ENCODE data around the gene LARGE1.

Gene LARGE1

DNA sequence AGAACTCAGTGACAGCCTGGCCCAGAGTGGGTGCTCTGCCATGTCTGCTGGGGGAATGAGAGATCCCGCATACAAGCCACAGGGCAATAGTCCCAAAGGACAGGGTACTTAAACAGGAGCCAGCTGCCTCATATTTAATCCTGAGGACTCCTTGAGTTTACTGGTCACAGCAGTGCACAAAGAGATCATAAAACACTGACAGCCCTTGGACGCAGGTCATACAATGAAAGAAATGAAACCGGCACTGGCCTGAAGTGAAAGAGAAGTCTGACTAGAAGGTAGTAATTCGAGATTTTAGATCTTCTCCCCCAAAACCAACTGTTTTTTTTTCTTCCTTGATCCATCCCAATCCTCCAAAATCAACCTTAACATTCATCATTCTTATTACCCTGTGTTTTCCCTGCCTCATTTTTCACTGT is 562.3 kb downstream of the LARGE1 start:
- DNase-seq (ENCODE audit: low spot score) = no peak

DNA sequence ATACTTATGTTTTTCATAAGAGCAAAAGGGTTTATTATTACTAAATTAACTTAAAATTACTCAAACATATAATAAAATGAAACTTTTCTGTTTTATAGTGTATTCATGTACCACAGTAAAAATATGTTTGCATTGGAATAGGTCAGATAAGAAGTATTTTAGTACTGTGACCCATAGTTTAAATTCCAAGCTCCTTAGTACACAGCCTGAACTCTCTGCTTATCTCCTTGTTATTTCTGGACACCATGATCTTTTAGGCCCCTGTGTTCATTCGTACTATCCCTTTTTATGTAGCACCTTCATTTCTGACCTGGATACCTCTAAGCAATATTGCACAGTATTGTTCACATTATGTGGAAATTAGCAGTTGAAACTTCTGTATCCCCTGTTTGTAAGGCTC is 565.3 kb downstream of the LARGE1 start:
- DNase-seq (ENCODE audit: low spot score) = no peak

DNA sequence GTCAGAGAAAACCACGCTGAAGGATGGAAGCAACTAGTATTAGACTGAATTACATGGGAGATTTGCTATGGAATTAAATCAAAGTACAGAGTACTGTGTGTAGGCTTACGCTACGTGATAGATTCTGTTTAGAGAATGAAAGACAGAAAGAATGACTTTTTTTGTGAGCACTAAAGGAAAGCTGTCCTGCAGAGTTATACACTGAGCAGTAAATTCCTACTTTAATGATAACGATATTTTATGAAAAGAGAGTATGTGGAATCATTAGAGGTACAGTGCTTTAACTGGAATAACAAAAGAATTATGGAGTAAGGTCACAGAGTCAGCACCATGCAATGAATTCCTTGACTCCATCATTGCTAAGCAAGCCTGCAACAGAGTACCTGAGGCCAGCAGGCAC is 566.8 kb downstream of the LARGE1 start:
- no peak for DNase-seq (ENCODE audit: low spot score)

DNA sequence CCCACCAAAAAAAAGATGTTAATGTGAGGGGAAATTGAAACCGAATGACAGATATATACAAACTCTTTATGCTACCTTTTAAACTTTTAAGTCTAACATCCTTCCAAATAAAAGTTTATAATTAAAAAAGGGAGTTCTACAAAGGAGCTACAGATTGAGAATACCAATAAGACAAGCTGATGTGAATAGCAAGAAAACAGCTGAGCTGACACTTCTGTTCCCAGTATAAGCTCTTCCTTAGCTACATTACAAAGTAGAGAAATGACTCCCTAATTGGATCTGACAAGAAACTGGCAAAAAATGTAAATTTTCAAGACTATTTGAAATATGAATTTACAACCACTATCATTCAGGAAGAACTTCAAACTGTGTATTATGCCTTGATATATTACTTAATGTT is 567.5 kb downstream of the LARGE1 start:
- no peak for DNase-seq (ENCODE audit: low spot score)

DNA sequence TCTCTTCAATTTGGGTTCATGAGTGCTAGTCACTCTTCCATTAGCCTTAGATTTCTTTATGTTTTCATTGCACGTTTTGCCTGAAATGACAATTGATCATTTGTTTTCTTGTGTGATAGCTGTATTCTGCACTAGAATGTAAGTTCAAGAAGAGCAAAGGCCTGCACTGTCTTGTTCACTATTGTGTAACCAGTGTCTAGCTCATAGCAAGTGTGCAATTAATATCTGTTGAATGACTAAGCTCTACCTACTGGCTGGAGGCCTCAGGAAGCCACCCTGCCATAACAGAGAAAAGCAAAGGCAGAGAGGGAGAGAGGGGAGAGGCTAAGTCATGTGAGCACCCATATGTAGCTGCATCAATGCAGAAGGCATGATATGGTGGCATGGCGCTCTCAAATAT is 569.3 kb downstream of the LARGE1 start:
- DNase-seq (ENCODE audit: low spot score) = no peak

GRCh38 chr22:33350491-33350890 is 569.8 kb downstream of the LARGE1 start:
- no peak for DNase-seq (ENCODE audit: low spot score)

GRCh38 chr22:33347002-33347401 is 573.3 kb downstream of the LARGE1 start:
- DNase-seq (ENCODE audit: low spot score) = no peak

GRCh38 chr22:33341611-33342010 is 578.7 kb downstream of the LARGE1 start:
- DNase-seq (ENCODE audit: low spot score) = no peak

DNA sequence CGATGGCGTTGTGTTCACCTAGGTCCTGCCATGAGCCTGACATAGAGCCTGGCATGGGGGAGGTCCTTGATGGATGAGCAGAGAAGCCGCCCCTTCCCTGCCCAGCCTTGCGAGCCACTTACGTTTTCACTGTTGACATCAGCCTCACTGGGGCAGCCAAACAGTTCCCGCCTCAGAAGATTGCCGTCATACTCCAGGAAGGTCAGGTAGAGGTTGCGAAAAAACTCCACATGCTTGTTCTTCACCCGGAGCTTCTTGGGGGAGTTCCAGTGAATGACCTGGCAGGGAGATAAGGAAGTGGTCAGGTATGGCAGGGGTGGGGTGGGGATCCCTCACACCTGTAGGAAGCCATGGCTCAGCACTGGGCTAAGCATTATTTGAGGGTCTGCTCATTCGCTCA is 582.8 kb downstream of the LARGE1 start:
- DNase-seq (ENCODE audit: low spot score) = no peak

GRCh38 chr22:33335611-33336279 is 584.5 kb downstream of the LARGE1 start:
- no peak for DNase-seq (ENCODE audit: low spot score)

- no peak for DNase-seq (ENCODE audit: low spot score)
These were observed 587.7 kb downstream of the LARGE1 start for GRCh38 chr22:33332538-33332937.

GRCh38 chr22:33331017-33331416 is 589.3 kb downstream of the LARGE1 start:
- no peak for DNase-seq (ENCODE audit: low spot score)

- DNase-seq (ENCODE audit: low spot score) = no peak
These were observed 589.7 kb downstream of the LARGE1 start for GRCh38 chr22:33330534-33330933.

GRCh38 chr22:33329398-33329797 is 590.9 kb downstream of the LARGE1 start:
- no peak for DNase-seq (ENCODE audit: low spot score)

- no peak for DNase-seq (ENCODE audit: low spot score)
These were observed 591.4 kb downstream of the LARGE1 start for GRCh38 chr22:33328789-33329296.

- DNase-seq (ENCODE audit: low spot score) = no peak
These were observed 592.9 kb downstream of the LARGE1 start for GRCh38 chr22:33327348-33327860.

DNA sequence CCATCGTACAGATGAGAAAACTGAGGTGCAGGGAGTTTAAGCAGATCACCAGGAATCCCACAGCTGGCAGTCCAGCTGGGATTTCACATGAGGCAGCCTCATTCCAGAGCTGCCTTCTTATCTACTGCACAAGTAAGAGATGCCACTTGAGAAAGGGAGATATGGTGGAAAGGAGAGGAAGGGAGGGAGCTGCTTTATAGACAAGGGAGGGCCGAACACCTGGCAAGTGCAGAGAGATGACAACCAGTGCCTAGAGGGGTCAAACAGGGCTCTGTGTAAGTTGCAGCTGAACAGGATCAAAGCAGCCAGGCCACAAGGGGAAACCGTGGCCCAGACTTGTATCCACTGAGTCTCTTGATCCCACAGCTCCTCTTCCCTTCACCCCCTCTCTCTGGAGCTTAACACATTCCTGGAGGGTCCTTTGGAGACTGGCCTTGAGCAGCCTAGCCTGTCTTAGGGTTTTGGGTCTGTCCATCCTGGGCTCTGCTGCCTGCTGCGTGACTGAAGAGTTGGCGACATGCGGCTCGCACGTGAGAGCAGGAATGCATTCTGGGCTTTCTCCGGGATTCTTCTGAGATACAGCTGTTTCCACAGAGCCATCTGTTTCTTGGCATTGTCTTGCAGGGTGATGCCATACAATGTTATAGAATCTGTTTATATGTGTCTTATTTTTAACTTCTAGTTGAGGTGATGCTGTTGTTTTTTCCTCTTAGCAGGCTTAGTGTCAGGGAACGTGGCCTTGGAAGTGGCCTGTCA is 593.6 kb downstream of the LARGE1 start:
- no peak for DNase-seq (ENCODE audit: low spot score)

- no peak for DNase-seq (ENCODE audit: low spot score)
These were observed 594.9 kb downstream of the LARGE1 start for GRCh38 chr22:33325232-33326004.

DNA sequence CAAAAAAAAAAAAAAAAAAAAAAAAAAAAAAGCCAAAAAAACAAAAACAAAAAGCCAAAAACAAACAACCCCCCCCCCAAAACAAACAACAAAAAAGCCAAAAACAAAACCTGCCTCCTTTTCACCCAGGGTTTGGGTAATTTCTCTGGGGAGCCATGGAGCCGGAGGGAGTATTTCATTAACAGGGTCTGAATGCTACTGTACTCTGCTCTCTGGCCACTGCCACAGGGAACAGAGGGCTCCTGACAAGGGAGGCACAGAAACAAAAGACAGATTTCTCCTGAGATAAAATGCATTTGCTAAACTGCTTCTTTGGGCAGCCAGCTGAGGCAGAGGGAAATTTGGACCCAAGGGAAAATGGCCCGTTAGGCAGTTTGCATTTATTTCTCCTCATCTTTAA is 596.0 kb downstream of the LARGE1 start:
- no peak for DNase-seq (ENCODE audit: low spot score)

DNA sequence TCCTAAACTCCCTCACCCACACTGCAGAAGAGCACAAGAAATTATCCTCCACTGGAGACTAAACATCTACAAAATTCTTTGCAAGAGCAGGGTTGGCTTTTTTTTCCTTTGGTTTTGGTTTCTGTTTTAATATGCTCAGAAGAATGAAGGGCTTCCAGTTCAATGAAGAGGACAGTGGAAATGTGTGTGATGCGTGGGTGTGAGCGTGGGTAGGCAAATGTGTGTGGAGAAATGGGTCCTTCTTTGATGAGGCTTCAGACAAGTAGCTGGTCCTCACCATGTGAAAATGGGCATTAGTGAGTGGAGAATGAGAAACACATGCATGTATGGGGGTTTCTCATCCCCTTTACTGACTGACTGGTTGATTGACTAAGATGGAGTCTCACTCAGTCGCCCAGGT is 598.8 kb downstream of the LARGE1 start:
- DNase-seq (ENCODE audit: low spot score) = no peak

GRCh38 chr22:33315954-33316353 is 604.3 kb downstream of the LARGE1 start:
- DNase-seq (ENCODE audit: low spot score) = no peak

GRCh38 chr22:33315117-33315516 is 605.2 kb downstream of the LARGE1 start:
- no peak for DNase-seq (ENCODE audit: low spot score)

GRCh38 chr22:33314316-33314715 is 606.0 kb downstream of the LARGE1 start:
- no peak for DNase-seq (ENCODE audit: low spot score)

Measured in CD4-positive, alpha-beta T cell treated with Interleukin-2 at 100 ng/mL for 4 hours (primary cell).